K562 (cell line): Measurements from ENCODE around the gene DOP1A. TPM values are rescaled to one million over a fixed set of nuclear protein-coding genes. Genes with fewer than 3 reads are reported as not detected.

ENCODE experiments used
- ATAC-seq: fragments of 200-7000 bp; cut with Tn5 transposase; 3 replicates; pipeline ENCODE4 v1.9.1; 2020; ENCODE audit warnings: moderate library complexity
- BruUV-seq: library from RNA; stranded (reverse); fragments of 400-500 nt; replicated peaks from 2 replicates; lab custom pipeline; 2021; lab: Mats Ljungman, UMichigan
- CTCF ChIA-PET: fragments of 300-600 bp; formaldehyde crosslinking; extraction: SDS; loops from one replicate; lab custom pipeline; 2021; ENCODE audit warnings: low intra/inter-chr PET ratio; lab: Yijun Ruan, JAX
- POLR2A ChIA-PET: fragments of 300-600, 350-650 bp; sonication (Branson Sonifier 250); formaldehyde crosslinking; extraction: SDS; loops from one replicate; lab custom pipeline; 2021; ENCODE audit warnings: antibody characterized with exemption, inconsistent platforms; lab: Yijun Ruan, JAX
- DNase-seq, 4 experiments: peaks; one replicate each; pipeline versions ENCODE4 v3.0.0 to v3.0.0-alpha.2; 2011 to 2018; ENCODE audit warnings: low spot score in 3 of 4, mixed read lengths in 3 of 4; ENCODE audit errors: extremely low read depth in 1 of 4
- FAIRE-seq: peaks from 2 replicates; lab custom pipeline; 2011; peaks lifted over from hg19 to GRCh38; lab: Jason Lieb, UNC
- H2AFZ ChIP-seq: 2 replicates; pipeline ENCODE4 v1.6.0; 2011; ENCODE audit warnings: low read depth, low read length, control low read depth, inconsistent platforms
- H3K27ac ChIP-seq: fragments of 200-600 bp; 3 replicates; pipeline ENCODE4 v1.8.0; 2011; ENCODE audit warnings: low read depth, mild to moderate bottlenecking, control low read depth, inconsistent platforms, low read length, moderate library complexity, mixed read lengths; ENCODE audit errors: extremely low read depth
- H3K27me3 ChIP-seq, 2 experiments: fragments of 300-600 bp in 1 of 2; 2 replicates in 1 of 2; 3 replicates in 1 of 2; pipeline versions ENCODE4 v1.6.0 to v1.8.0; 2011; ENCODE audit warnings: inconsistent platforms in 2 of 2, low read length in 2 of 2, mild to moderate bottlenecking in 1 of 2, mixed read lengths in 1 of 2, moderate library complexity in 1 of 2; ENCODE audit not compliant: control insufficient read depth in 2 of 2, insufficient read depth in 2 of 2
- H3K36me3 ChIP-seq: fragments of 300-600 bp; 3 replicates; pipeline ENCODE4 v1.8.0; 2011; ENCODE audit warnings: mild to moderate bottlenecking, low read length, inconsistent platforms; ENCODE audit not compliant: control insufficient read depth, insufficient read depth
- H3K4me1 ChIP-seq, 2 experiments: fragments of 200-600 bp in 1 of 2; replicated peaks in 1 of 2; 2 replicates in 1 of 2; 3 replicates in 1 of 2; pipeline versions ENCODE4 v1.5.1 to v1.8.0; 2011; ENCODE audit warnings: inconsistent platforms in 2 of 2, low read length in 2 of 2, mild to moderate bottlenecking in 1 of 2, mixed read lengths in 1 of 2, moderate library complexity in 1 of 2; ENCODE audit not compliant: control insufficient read depth in 2 of 2, insufficient read depth in 2 of 2
- H3K4me2 ChIP-seq: 2 replicates; pipeline ENCODE4 v1.6.1; 2011; ENCODE audit warnings: low read length, control low read depth, inconsistent platforms, mixed read lengths; ENCODE audit not compliant: insufficient read depth
- H3K4me3 ChIP-seq: fragments of 200-600 bp; sonication (generic), shearing (Covaris generic); 2 replicates; pipeline ENCODE4 v1.5.1; 2016; ENCODE audit warnings: control low read depth, inconsistent platforms
- H3K79me2 ChIP-seq: fragments of 200-600 bp; 3 replicates; pipeline ENCODE4 v1.8.0; 2011; ENCODE audit warnings: low read length, inconsistent platforms; ENCODE audit not compliant: control insufficient read depth, insufficient read depth
- H3K9ac ChIP-seq, 2 experiments: 2 replicates each; pipeline versions ENCODE4 v1.6.0 to v1.6.1; 2011; ENCODE audit warnings: low read depth in 2 of 2, low read length in 2 of 2, control low read depth in 1 of 2, inconsistent platforms in 1 of 2, mild to moderate bottlenecking in 1 of 2, mixed read lengths in 1 of 2; ENCODE audit not compliant: insufficient read depth in 1 of 2
- H3K9me1 ChIP-seq: one replicate; pipeline ENCODE4 v1.6.0; 2011; ENCODE audit warnings: inconsistent platforms, mild to moderate bottlenecking, low read length, moderate library complexity; ENCODE audit not compliant: control insufficient read depth, insufficient read depth
- H3K9me3 ChIP-seq: replicated peaks from 2 replicates; pipeline ENCODE4 v1.5.1; 2011; ENCODE audit warnings: low read depth, low read length, inconsistent platforms; ENCODE audit not compliant: control insufficient read depth, insufficient read depth
- H4K20me1 ChIP-seq: replicated peaks from 2 replicates; pipeline ENCODE4 v1.6.1; 2011; ENCODE audit warnings: low read length, inconsistent platforms, mixed read lengths; ENCODE audit not compliant: control insufficient read depth, insufficient read depth
- C11orf30 ChIP-seq: fragments of 450-650 bp; IDR thresholded peaks from 2 replicates; pipeline ENCODE4 v1.6.1; 2016; ENCODE audit warnings: low read depth, mild to moderate bottlenecking
- FOXA1 ChIP-seq: fragments of 450-650 bp; IDR thresholded peaks from 2 replicates; pipeline ENCODE4 v1.6.1; 2016; ENCODE audit warnings: mild to moderate bottlenecking, borderline replicate concordance
- HIVEP1 ChIP-seq: fragments of 250-450 bp; sonication (Bioruptor Pico); IDR thresholded peaks from 2 replicates; pipeline ENCODE4 v1.4.0; 2020; ENCODE audit warnings: mild to moderate bottlenecking
- HLTF ChIP-seq: fragments of 450-650 bp; IDR thresholded peaks from 2 replicates; pipeline ENCODE4 v1.6.1; 2016
- NFIC ChIP-seq: fragments of 450-650 bp; IDR thresholded peaks from 2 replicates; pipeline ENCODE4 v1.6.1; 2017; ENCODE audit warnings: mild to moderate bottlenecking, inconsistent platforms
- PBX2 ChIP-seq, 2 experiments: IDR thresholded peaks in 1 of 2; conservative IDR thresholded peaks in 1 of 2; 2 replicates each; pipeline ENCODE4 v1.6.1; 2016; ENCODE audit warnings: low read depth in 2 of 2, mild to moderate bottlenecking in 1 of 2, missing compliant biosample characterization in 1 of 2, missing genetic modification characterization in 1 of 2, moderate library complexity in 1 of 2
- RBM15 ChIP-seq: fragments of 200-400 bp; formaldehyde crosslinking; IDR thresholded peaks from 2 replicates; pipeline ENCODE4 v1.6.1; 2018; ENCODE audit warnings: mild to moderate bottlenecking, low read length, moderate library complexity; ENCODE audit not compliant: insufficient read depth
- ZFP30 ChIP-seq: fragments of 250-450 bp; sonication (Bioruptor Pico); IDR thresholded peaks from 2 replicates; pipeline ENCODE4 v1.8.0; 2022; ENCODE audit warnings: moderate library complexity, mild to moderate bottlenecking, inconsistent platforms, borderline replicate concordance
- ZNF507 ChIP-seq: conservative IDR thresholded peaks from 2 replicates; pipeline ENCODE4 v1.6.1; 2017; ENCODE audit warnings: missing genetic modification characterization, missing compliant biosample characterization
- WGBS: fragments of 100-300 bp; shearing (Covaris generic); methylation state at CpG from one replicate; pipeline ENCODE4 v1.1.6; 2016; ENCODE audit warnings: low coverage, mixed read lengths; ENCODE audit not compliant: insufficient coverage; ENCODE audit errors: missing lambda C conversion rate; 5-methylcytosine and 5-hydroxymethylcytosine counted together
- in situ Hi-C: fragments of 300-500 bp; cut with MboI; formaldehyde crosslinking; loops from 4 replicates; pipeline ENCODE4 v1.15.0; 2018; ENCODE audit warnings: inconsistent platforms, mixed read lengths
- intact Hi-C: fragments of 100-400 bp; cut with micrococcal nuclease; formaldehyde crosslinking; loops from 2 replicates; pipeline ENCODE4 v1.14.2; 2022
- polyA plus RNA-seq, 8 experiments: library from polyadenylated mRNA; depleted of rRNA in 4 of 8; stranded (reverse) in 5 of 8; unstranded in 3 of 8; fragments of >200 nt; fragmentation: Nextera tagmentation in 2 of 8; fragmentation: Illumina TruSeq in 1 of 8; extraction: Ambion mirVana in 2 of 8; extraction: Trizol in 1 of 8; gene quantifications; 2 replicates each; pipeline versions ENCODE4 v1.2.1 to v1.2.3, GENCODE V29; 2011 to 2014; ENCODE audit warnings: inconsistent platforms in 1 of 8, missing spikeins in 1 of 8
- total RNA-seq, 7 experiments: library from RNA; depleted of rRNA in 6 of 7; stranded (reverse); fragments of >200 nt in 6 of 7; fragmentation: Illumina TruSeq in 2 of 7; extraction: Trizol in 2 of 7; gene quantifications; 2 replicates each; pipeline versions ENCODE4 v1.2.1 to v1.2.3, GENCODE V29; 2011 to 2021; ENCODE audit warnings: low replicate concordance in 1 of 7

The DOP1A gene
- total and polyA plus RNA-seq, 9 of the 15 experiments (the other 6 are each of a cell fraction or from before 2014, with no cell fraction given) = 0.75 to 10.5 (median 4.4) TPM

- no peak for TF ChIP-seq PBX2 (CRISPR knock-in tag; IDR thresholded peaks at IDR 0.05; ENCODE audit: low read depth)
- TF ChIP-seq PBX2 (tag; conservative IDR thresholded peaks at IDR 0.05; ENCODE audit: low read depth) = no peak
- TF ChIP-seq HLTF = no peak
- TF ChIP-seq ZFP30 (CRISPR knock-in tag) = no peak
- TF ChIP-seq C11orf30 = no peak
These were observed 6.1 kb downstream of the DOP1A start (continued) for GRCh38 chr6:83073615-83074014.

- in situ Hi-C loops = no loop called here
- DNase-seq = no peak
- no peak for FAIRE-seq
- H3K9me3 ChIP-seq = no peaks in the 10 kb centered on the region
- ChIA-PET POLR2A (no interaction called here), CTCF (no interaction called here)
- no peaks in the 10 kb centered on the region for H3K9me1 ChIP-seq
- ATAC-seq = no peak
- no peak overlapping the region for H3K4me3 ChIP-seq
- no peak overlapping the region for H3K27ac ChIP-seq
- no peaks in the 10 kb centered on the region for H3K79me2 ChIP-seq
- TF ChIP-seq RBM15 (no peak), ZNF507 (tag) (no peak), FOXA1 (no peak), NFIC (no peak), HIVEP1 (CRISPR knock-in tag) (no peak)
- H2AFZ ChIP-seq = no peak overlapping the region
- no TSS peak for BruUV-seq
- H3K4me2 ChIP-seq = no peak overlapping the region
- H3K36me3 ChIP-seq = no peaks in the 10 kb centered on the region
- WGBS = 47% methylated on average over 1 of the region's 1 CpG
- H4K20me1 ChIP-seq = no peaks in the 10 kb centered on the region
- intact Hi-C loops = no loop called here
- no peaks in the 10 kb centered on the region for H3K27me3 ChIP-seq
- no peaks in the 10 kb centered on the region for H3K4me1 ChIP-seq
- no peak overlapping the region for H3K9ac ChIP-seq
These were observed 16.0 kb downstream of the DOP1A start for GRCh38 chr6:83083476-83083875.
